A549 (cell line): ENCODE data around the gene COL16A1. TPM values are rescaled to one million over a fixed set of nuclear protein-coding genes. Genes with fewer than 3 reads are reported as not detected.

Source experiments
- ATAC-seq, 2 experiments: fragments of 200-7000 bp in 1 of 2; fragments of >200 bp in 1 of 2; cut with Nextera tagmentation in 1 of 2; cut with Tn5 transposase in 1 of 2; 3 replicates each; pipeline versions ENCODE4 v1.8.0 to v1.9.1; 2018 to 2020; ENCODE audit warnings: mild to moderate bottlenecking in 1 of 2, moderate library complexity in 1 of 2
- CTCF ChIA-PET: fragments of 300-600 bp; sonication (Branson Sonifier 250); formaldehyde crosslinking; extraction: SDS; loops from one replicate; lab custom pipeline; 2021; ENCODE audit warnings: antibody characterized with exemption, inconsistent platforms; lab: Yijun Ruan, JAX
- POLR2A ChIA-PET: fragments of 350-600 bp; formaldehyde crosslinking; extraction: SDS; loops from one replicate; lab custom pipeline; 2021; ENCODE audit warnings: antibody characterized with exemption, inconsistent platforms; lab: Yijun Ruan, JAX
- DNase-seq, 2 experiments: peaks; one replicate each; pipeline versions ENCODE4 v3.0.0 to v3.0.0-alpha.2; 2011 to 2016; ENCODE audit warnings: low read depth in 1 of 2, low spot score in 1 of 2
- FAIRE-seq: peaks from 2 replicates; lab custom pipeline; 2011; peaks lifted over from hg19 to GRCh38; lab: Jason Lieb, UNC
- H3K27ac ChIP-seq, 2 experiments: fragments of >200 bp; sonication (Bioruptor Twin); formaldehyde crosslinking; 3 replicates each; pipeline ENCODE4 v1.5.1; 2016 to 2017
- H3K4me1 ChIP-seq: fragments of >200 bp; sonication (Bioruptor Twin); formaldehyde crosslinking; 3 replicates; pipeline ENCODE4 v1.6.1; 2016
- H3K4me2 ChIP-seq: fragments of >200 bp; sonication (Bioruptor Twin); formaldehyde crosslinking; 3 replicates; pipeline ENCODE4 v1.6.1; 2016
- H3K4me3 ChIP-seq: fragments of >200 bp; sonication (Bioruptor Twin); formaldehyde crosslinking; 3 replicates; pipeline ENCODE4 v1.5.1; 2016
- H3K9me3 ChIP-seq: fragments of >200 bp; sonication (Bioruptor Twin); formaldehyde crosslinking; 3 replicates; pipeline ENCODE4 v1.6.1; 2016
- BHLHE40 ChIP-seq: IDR thresholded peaks from 2 replicates; pipeline ENCODE4 v1.6.1; 2012; ENCODE audit warnings: low read depth, low read length, inconsistent platforms
- CBX8 ChIP-seq: fragments of 200-600 bp; sonication (generic); IDR thresholded peaks from 2 replicates; pipeline ENCODE4 v1.6.1; 2016
- CEBPB ChIP-seq, 2 experiments: fragments of >200 bp in 1 of 2; sonication (Bioruptor Twin) in 1 of 2; formaldehyde crosslinking in 1 of 2; IDR thresholded peaks; 2 replicates each; pipeline ENCODE4 v1.6.1; 2012 to 2016
- EHMT2 ChIP-seq: fragments of 200-600 bp; sonication (generic); IDR thresholded peaks from 2 replicates; pipeline ENCODE4 v1.6.1; 2016; ENCODE audit warnings: antibody characterized with exemption, low read depth, mild to moderate bottlenecking, moderate library complexity
- FOSL2 ChIP-seq, 2 experiments: fragments of 450-650 bp in 1 of 2; fragments of >200 bp in 1 of 2; sonication (Bioruptor Twin) in 1 of 2; formaldehyde crosslinking; IDR thresholded peaks; 2 replicates each; pipeline versions ENCODE4 v1.5.0 to v1.6.1; 2016 to 2020; ENCODE audit warnings: mild to moderate bottlenecking in 1 of 2, moderate library complexity in 1 of 2
- GATA3 ChIP-seq: IDR thresholded peaks from 2 replicates; pipeline ENCODE4 v1.6.1; 2012; ENCODE audit warnings: borderline replicate concordance
- HDAC2 ChIP-seq: fragments of 200-600 bp; sonication (generic); IDR thresholded peaks from 2 replicates; pipeline ENCODE4 v1.6.1; 2016
- HEYL ChIP-seq: fragments of 250-450 bp; sonication (Bioruptor Pico); IDR thresholded peaks from 2 replicates; pipeline ENCODE4 v1.8.0; 2021; ENCODE audit warnings: mild to moderate bottlenecking, moderate library complexity
- JUN ChIP-seq, 2 experiments: fragments of >200 bp; sonication (Bioruptor Twin); formaldehyde crosslinking; IDR thresholded peaks; 2 replicates in 1 of 2; 3 replicates in 1 of 2; pipeline ENCODE4 v1.6.1; 2016 to 2017
- KDM1A ChIP-seq: fragments of 200-600 bp; sonication (generic); IDR thresholded peaks from 2 replicates; pipeline ENCODE4 v1.6.1; 2016; ENCODE audit warnings: low read depth, mild to moderate bottlenecking
- MAZ ChIP-seq: fragments of 150-350 bp; IDR thresholded peaks from 2 replicates; pipeline ENCODE4 v1.6.1; 2014; ENCODE audit warnings: antibody characterized with exemption, low read depth, low read length, borderline replicate concordance
- PHF8 ChIP-seq: fragments of 200-600 bp; sonication (generic); IDR thresholded peaks from 2 replicates; pipeline ENCODE4 v1.6.1; 2016; ENCODE audit warnings: low read depth, mild to moderate bottlenecking, antibody characterized with exemption, moderate library complexity, borderline replicate concordance
- RAD21 ChIP-seq, 2 experiments: fragments of >200 bp in 1 of 2; sonication (Bioruptor Twin) in 1 of 2; formaldehyde crosslinking in 1 of 2; IDR thresholded peaks in 1 of 2; conservative IDR thresholded peaks in 1 of 2; 2 replicates in 1 of 2; 3 replicates in 1 of 2; pipeline ENCODE4 v1.6.1; 2012 to 2018; ENCODE audit warnings: inconsistent platforms in 1 of 2
- ZSCAN20 ChIP-seq: fragments of 250-450 bp; sonication (Bioruptor Pico); IDR thresholded peaks from 2 replicates; pipeline ENCODE4 v1.8.0; 2022; ENCODE audit warnings: mild to moderate bottlenecking, moderate library complexity
- WGBS: methylation state at CpG from one replicate; pipeline ENCODE4 v1.1.6; 2017; ENCODE audit errors: missing lambda C conversion rate; 5-methylcytosine and 5-hydroxymethylcytosine counted together
- polyA plus RNA-seq, 4 experiments: library from polyadenylated mRNA; depleted of rRNA in 3 of 4; stranded (reverse); fragments of >200 nt; fragmentation: RNase III in 1 of 4; extraction: RNeasy Plus Mini Kit Qiagen cat#74134 plus additional on column Dnase treatment in 1 of 4; gene quantifications; 2 replicates in 3 of 4; 3 replicates in 1 of 4; pipeline ENCODE4 v1.2.3, GENCODE V29; 2011 to 2017
- TF ChIP-seq, protein P1 (sequence below): fragments of 250-450 bp; sonication (Bioruptor Pico); IDR thresholded peaks from 2 replicates; pipeline ENCODE4 v1.5.0; 2021; ENCODE audit warnings: mild to moderate bottlenecking, moderate library complexity, borderline replicate concordance
- TF ChIP-seq, protein P2 (sequence below): IDR thresholded peaks from 2 replicates; pipeline ENCODE4 v1.6.1; 2012; ENCODE audit warnings: low read depth, borderline replicate concordance
- TF ChIP-seq, protein P3 (sequence below): fragments of 200-600 bp; sonication (generic); IDR thresholded peaks from 2 replicates; pipeline ENCODE4 v1.6.1; 2016; ENCODE audit warnings: antibody characterized with exemption, mild to moderate bottlenecking, moderate library complexity
- TF ChIP-seq, protein P4 (sequence below): IDR thresholded peaks from 2 replicates; pipeline ENCODE4 v1.6.1; 2012
- TF ChIP-seq, protein P5 (sequence below): IDR thresholded peaks from 2 replicates; pipeline ENCODE4 v1.6.1; 2012

The COL16A1 gene
- polyA plus RNA-seq, 2 of the 4 experiments (the other 2 are of a cell fraction): 1.4 to 8.1 TPM

DNA sequence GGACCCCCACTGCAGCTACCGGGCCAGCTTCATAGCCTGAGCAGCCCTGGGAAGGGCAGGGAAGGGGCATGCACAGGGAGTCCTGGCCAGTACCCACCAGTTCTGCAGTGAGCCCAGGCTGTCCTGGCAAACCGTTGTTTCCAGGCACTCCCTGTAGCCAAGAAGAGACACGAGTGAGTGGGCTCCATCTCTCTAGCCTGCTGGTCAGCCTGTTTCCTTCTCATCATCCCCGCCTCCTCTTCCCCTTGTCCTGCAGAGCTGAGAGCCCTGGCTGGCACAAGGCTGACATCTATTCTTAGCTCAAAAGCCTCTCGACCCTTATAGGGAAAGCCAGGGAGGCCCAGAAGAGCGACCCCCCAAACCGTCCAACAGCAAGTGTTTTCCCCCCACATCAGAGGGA lies 28.7 kb downstream of the COL16A1 start:
- 72% methylated on average over 7 of the region's 7 CpGs for WGBS
- ChIA-PET CTCF (interaction anchor here (0.8 to 6.6 kb wide), 7 partner anchors 11 to 114 kb away, joined by 3 to 36 read pairs (median 5); no protein-coding TSS in a partner anchor), POLR2A (no interaction called here)
- TF ChIP-seq JUN (IDR thresholded peaks at IDR 0.05): no peak
- no peak for TF ChIP-seq HDAC2
- TF ChIP-seq, protein P1, sequence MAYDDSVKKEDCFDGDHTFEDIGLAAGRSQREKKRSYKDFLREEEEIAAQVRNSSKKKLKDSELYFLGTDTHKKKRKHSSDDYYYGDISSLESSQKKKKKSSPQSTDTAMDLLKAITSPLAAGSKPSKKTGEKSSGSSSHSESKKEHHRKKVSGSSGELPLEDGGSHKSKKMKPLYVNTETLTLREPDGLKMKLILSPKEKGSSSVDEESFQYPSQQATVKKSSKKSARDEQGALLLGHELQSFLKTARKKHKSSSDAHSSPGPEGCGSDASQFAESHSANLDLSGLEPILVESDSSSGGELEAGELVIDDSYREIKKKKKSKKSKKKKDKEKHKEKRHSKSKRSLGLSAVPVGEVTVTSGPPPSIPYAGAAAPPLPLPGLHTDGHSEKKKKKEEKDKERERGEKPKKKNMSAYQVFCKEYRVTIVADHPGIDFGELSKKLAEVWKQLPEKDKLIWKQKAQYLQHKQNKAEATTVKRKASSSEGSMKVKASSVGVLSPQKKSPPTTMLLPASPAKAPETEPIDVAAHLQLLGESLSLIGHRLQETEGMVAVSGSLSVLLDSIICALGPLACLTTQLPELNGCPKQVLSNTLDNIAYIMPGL (CRISPR knock-in tag): no peak
- no peak for TF ChIP-seq GATA3
- TF ChIP-seq MAZ: no peak
- no peak for TF ChIP-seq FOSL2 (IDR thresholded peaks at IDR 0.05)
- TF ChIP-seq FOSL2 (CRISPR knock-in tag; IDR thresholded peaks at IDR 0.05): no peak
- no peak for TF ChIP-seq RAD21 (conservative IDR thresholded peaks at IDR 0.05 in 1 of 2, IDR thresholded peaks at IDR 0.05 in 1 of 2)
- TF ChIP-seq, protein P2, sequence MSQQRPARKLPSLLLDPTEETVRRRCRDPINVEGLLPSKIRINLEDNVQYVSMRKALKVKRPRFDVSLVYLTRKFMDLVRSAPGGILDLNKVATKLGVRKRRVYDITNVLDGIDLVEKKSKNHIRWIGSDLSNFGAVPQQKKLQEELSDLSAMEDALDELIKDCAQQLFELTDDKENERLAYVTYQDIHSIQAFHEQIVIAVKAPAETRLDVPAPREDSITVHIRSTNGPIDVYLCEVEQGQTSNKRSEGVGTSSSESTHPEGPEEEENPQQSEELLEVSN: no peak
- TF ChIP-seq PHF8: no peak
- Histone ChIP-seq H3K4me1 (peaks cover 5% of the 10 kb centered on the region), H3K4me2 (no peak overlapping the region), H3K9me3 (no peaks in the 10 kb centered on the region), H3K4me3 (no peak overlapping the region), H3K27ac (peak overlapping the region in 1 of 2 experiments; percentile 49; a peak in 1 of 6 replicates)
- ATAC-seq: no peak
- no peak for DNase-seq
- FAIRE-seq: no peak

DNA sequence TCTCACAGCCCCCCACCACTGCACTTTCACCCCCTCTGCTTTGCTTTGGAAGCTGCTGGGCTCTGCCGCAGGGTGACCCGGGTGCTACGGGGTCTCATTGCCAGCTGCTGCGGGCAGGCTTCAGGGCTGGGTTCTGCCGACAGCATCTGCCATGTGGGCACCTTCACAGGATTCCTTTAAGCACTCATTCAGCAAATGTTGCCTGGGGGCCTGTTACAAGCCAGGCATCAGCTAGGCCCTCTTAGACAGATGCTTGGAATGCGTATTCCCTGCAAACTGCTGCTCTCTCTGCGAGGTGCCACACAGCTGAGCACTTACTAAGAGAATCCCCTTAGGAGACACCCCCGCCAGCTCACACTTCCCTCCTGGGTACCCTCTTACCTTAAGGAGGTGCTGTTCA lies 29.2 kb downstream of the COL16A1 start:
- ChIA-PET CTCF (interaction anchor here (1.1 to 6.6 kb wide), 5 partner anchors 11 to 115 kb away, joined by 3 to 36 read pairs (median 7); no protein-coding TSS in a partner anchor), POLR2A (no interaction called here)
- TF ChIP-seq HEYL (CRISPR knock-in tag) (no peak), ZSCAN20 (CRISPR knock-in tag) (no peak), EHMT2 (no peak), CEBPB (IDR thresholded peaks at IDR 0.05) (no peak), CBX8 (no peak), HDAC2 (no peak), BHLHE40 (no peak), KDM1A (no peak)
- TF ChIP-seq, protein P3, sequence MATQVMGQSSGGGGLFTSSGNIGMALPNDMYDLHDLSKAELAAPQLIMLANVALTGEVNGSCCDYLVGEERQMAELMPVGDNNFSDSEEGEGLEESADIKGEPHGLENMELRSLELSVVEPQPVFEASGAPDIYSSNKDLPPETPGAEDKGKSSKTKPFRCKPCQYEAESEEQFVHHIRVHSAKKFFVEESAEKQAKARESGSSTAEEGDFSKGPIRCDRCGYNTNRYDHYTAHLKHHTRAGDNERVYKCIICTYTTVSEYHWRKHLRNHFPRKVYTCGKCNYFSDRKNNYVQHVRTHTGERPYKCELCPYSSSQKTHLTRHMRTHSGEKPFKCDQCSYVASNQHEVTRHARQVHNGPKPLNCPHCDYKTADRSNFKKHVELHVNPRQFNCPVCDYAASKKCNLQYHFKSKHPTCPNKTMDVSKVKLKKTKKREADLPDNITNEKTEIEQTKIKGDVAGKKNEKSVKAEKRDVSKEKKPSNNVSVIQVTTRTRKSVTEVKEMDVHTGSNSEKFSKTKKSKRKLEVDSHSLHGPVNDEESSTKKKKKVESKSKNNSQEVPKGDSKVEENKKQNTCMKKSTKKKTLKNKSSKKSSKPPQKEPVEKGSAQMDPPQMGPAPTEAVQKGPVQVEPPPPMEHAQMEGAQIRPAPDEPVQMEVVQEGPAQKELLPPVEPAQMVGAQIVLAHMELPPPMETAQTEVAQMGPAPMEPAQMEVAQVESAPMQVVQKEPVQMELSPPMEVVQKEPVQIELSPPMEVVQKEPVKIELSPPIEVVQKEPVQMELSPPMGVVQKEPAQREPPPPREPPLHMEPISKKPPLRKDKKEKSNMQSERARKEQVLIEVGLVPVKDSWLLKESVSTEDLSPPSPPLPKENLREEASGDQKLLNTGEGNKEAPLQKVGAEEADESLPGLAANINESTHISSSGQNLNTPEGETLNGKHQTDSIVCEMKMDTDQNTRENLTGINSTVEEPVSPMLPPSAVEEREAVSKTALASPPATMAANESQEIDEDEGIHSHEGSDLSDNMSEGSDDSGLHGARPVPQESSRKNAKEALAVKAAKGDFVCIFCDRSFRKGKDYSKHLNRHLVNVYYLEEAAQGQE: no peak
- TF ChIP-seq, protein P4, sequence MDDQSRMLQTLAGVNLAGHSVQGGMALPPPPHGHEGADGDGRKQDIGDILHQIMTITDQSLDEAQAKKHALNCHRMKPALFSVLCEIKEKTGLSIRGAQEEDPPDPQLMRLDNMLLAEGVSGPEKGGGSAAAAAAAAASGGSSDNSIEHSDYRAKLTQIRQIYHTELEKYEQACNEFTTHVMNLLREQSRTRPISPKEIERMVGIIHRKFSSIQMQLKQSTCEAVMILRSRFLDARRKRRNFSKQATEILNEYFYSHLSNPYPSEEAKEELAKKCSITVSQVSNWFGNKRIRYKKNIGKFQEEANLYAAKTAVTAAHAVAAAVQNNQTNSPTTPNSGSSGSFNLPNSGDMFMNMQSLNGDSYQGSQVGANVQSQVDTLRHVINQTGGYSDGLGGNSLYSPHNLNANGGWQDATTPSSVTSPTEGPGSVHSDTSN: no peak
- TF ChIP-seq, protein P5, sequence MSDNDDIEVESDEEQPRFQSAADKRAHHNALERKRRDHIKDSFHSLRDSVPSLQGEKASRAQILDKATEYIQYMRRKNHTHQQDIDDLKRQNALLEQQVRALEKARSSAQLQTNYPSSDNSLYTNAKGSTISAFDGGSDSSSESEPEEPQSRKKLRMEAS: no peak
- peak overlapping the region in 1 of 2 experiments; percentile 49; a peak in 2 of 6 replicates for H3K27ac ChIP-seq
- DNase-seq (no peak), ATAC-seq (no peak), FAIRE-seq (no peak)
- H3K4me1 ChIP-seq: peaks cover 11% of the 10 kb centered on the region
- no peak overlapping the region for H3K4me2 ChIP-seq
- no peak overlapping the region for H3K4me3 ChIP-seq
- WGBS: 77% methylated on average over 5 of the region's 8 CpGs
- no peaks in the 10 kb centered on the region for H3K9me3 ChIP-seq
